PC-3 (cell line): ENCODE measurements around the gene CLEC2L. TPM values are rescaled to one million over a fixed set of nuclear protein-coding genes. Genes with fewer than 3 reads are reported as not detected.

Experiments used
- ATAC-seq: fragments of 200-7000 bp; cut with Tn5 transposase; 2 replicates; pipeline ENCODE4 v1.9.1; 2020; ENCODE audit warnings: mild to moderate bottlenecking, moderate library complexity
- BruUV-seq: library from RNA; stranded (reverse); fragments of 400-500 nt; replicated peaks from 2 replicates; lab custom pipeline; 2021; lab: Mats Ljungman, UMichigan
- CTCF ChIA-PET: fragments of 300-600 bp; sonication (Branson Sonifier 250); formaldehyde crosslinking; loops from one replicate; lab custom pipeline; 2022; ENCODE audit warnings: antibody characterized with exemption; lab: Charles Lee
- POLR2A ChIA-PET: fragments of 300-600 bp; sonication (Branson Sonifier 250); formaldehyde crosslinking; loops from one replicate; lab custom pipeline; 2022; ENCODE audit warnings: antibody characterized with exemption; ENCODE audit not compliant: unreplicated experiment; lab: Charles Lee
- DNase-seq: peaks from one replicate; pipeline ENCODE4 v3.0.0-alpha.2; 2015
- H2AFZ ChIP-seq: fragments of 300-600 bp; sonication (generic); 2 replicates; pipeline ENCODE4 v1.6.0; 2016; ENCODE audit warnings: antibody characterized with exemption, low read length
- H3F3A ChIP-seq: fragments of 300-600 bp; sonication (generic); one replicate; pipeline ENCODE4 v1.6.0; 2017; ENCODE audit warnings: antibody characterized with exemption, low read length, control low read depth, mild to moderate bottlenecking; ENCODE audit not compliant: unreplicated experiment
- H3K27ac ChIP-seq: fragments of 300-600 bp; sonication (generic); 2 replicates; pipeline ENCODE4 v1.5.1; 2016; ENCODE audit warnings: mild to moderate bottlenecking, low read length
- H3K27me3 ChIP-seq: fragments of 300-600 bp; sonication (generic); 2 replicates; pipeline ENCODE4 v1.6.1; 2016; ENCODE audit warnings: low read length, mixed read lengths
- H3K36me3 ChIP-seq: fragments of 300-600 bp; sonication (generic); 2 replicates; pipeline ENCODE4 v1.6.1; 2016; ENCODE audit warnings: low read depth, mixed run types, low read length, mixed read lengths
- H3K4me1 ChIP-seq: fragments of 300-600 bp; sonication (generic); 2 replicates; pipeline ENCODE4 v1.5.1; 2016; ENCODE audit warnings: low read length; ENCODE audit not compliant: insufficient read depth
- H3K4me2 ChIP-seq: fragments of 300-600 bp; sonication (generic); 2 replicates; pipeline ENCODE4 v1.6.0; 2016; ENCODE audit warnings: low read length
- H3K4me3 ChIP-seq: fragments of 300-600 bp; sonication (generic); 2 replicates; pipeline ENCODE4 v1.5.1; 2016; ENCODE audit warnings: mild to moderate bottlenecking, low read length, mixed read lengths
- H3K79me2 ChIP-seq: fragments of 300-600 bp; sonication (generic); 2 replicates; pipeline ENCODE4 v1.6.1; 2017; ENCODE audit warnings: low read length, mixed read lengths
- H3K9ac ChIP-seq: fragments of 300-600 bp; sonication (generic); 2 replicates; pipeline ENCODE4 v1.6.0; 2016; ENCODE audit warnings: mild to moderate bottlenecking, low read length
- H3K9me2 ChIP-seq: fragments of 300-600 bp; sonication (generic); replicated peaks from 2 replicates; pipeline ENCODE4 v1.6.1; 2016; ENCODE audit warnings: mixed run types, low read length, mixed read lengths
- H3K9me3 ChIP-seq: fragments of 300-600 bp; sonication (generic); 2 replicates; pipeline ENCODE4 v1.6.1; 2016; ENCODE audit warnings: low read length, mixed read lengths
- H4K20me1 ChIP-seq: fragments of 300-600 bp; sonication (generic); 2 replicates; pipeline ENCODE4 v1.6.1; 2016; ENCODE audit warnings: low read length, mixed read lengths
- CTCF ChIP-seq: fragments of 300-600 bp; sonication (generic); conservative IDR thresholded peaks from 2 replicates; pipeline ENCODE4 v1.5.1; 2017; ENCODE audit warnings: antibody characterized with exemption, low read depth, mild to moderate bottlenecking, low read length
- EZH2 ChIP-seq: fragments of 300-600 bp; sonication (generic); IDR thresholded peaks from one replicate; pipeline ENCODE4 v1.6.1; 2017; ENCODE audit warnings: antibody characterized with exemption, mild to moderate bottlenecking, low read length; ENCODE audit not compliant: unreplicated experiment
- EZH2phosphoT487 ChIP-seq: fragments of 300-600 bp; sonication (generic); IDR thresholded peaks from 2 replicates; pipeline ENCODE4 v1.6.1; 2018; ENCODE audit warnings: mild to moderate bottlenecking, antibody characterized with exemption, low read length, borderline replicate concordance
- intact Hi-C: fragments of 100-400 bp; cut with micrococcal nuclease; formaldehyde crosslinking; loops from 2 replicates; pipeline ENCODE4 v1.9.0; 2023
- total RNA-seq: library from RNA; depleted of rRNA; stranded (reverse); fragments of >200 nt; gene quantifications from 2 replicates; pipeline ENCODE4 v1.2.3, GENCODE V29; 2014

CLEC2L gene
- total RNA-seq, 1 experiment from 2014 or later = not detected

GRCh38 chr7:139563856-139564255 lies 40.4 kb downstream of the CLEC2L start:
- BruUV-seq = no TSS peak
- no peaks in the 10 kb centered on the region for H3K27me3 ChIP-seq
- no peak overlapping the region for H3K27ac ChIP-seq
- no peak overlapping the region for H3K9ac ChIP-seq
- ATAC-seq (no peak), DNase-seq (no peak)
- POLR2A ChIA-PET = no interaction called here
- H3F3A ChIP-seq = no peaks in the 10 kb centered on the region
- peaks cover 17% of the 10 kb centered on the region; the same call in 1 of the 2 replicates for H3K36me3 ChIP-seq
- TF ChIP-seq EZH2phosphoT487 (no peak), CTCF (no peak), EZH2 (no peak)
- no peaks in the 10 kb centered on the region for H3K9me2 ChIP-seq
- H2AFZ ChIP-seq = no peak overlapping the region
- H3K9me3 ChIP-seq = no peaks in the 10 kb centered on the region
- H3K4me1 ChIP-seq = no peaks in the 10 kb centered on the region
- CTCF ChIA-PET = no interaction called here
- no peak overlapping the region for H3K4me3 ChIP-seq
- H3K79me2 ChIP-seq = no peaks in the 10 kb centered on the region
- intact Hi-C loops = no loop called here
- no peak overlapping the region for H3K4me2 ChIP-seq
- H4K20me1 ChIP-seq = 0 out of 2 replicates have a peak, but pooled peaks cover 4% of the 10 kb centered on the region

- Histone ChIP-seq H3K4me2 (no peak overlapping the region), H3K36me3 (peaks cover 17% of the 10 kb centered on the region; the same call in 1 of the 2 replicates), H3K9me3 (no peaks in the 10 kb centered on the region), H2AFZ (no peak overlapping the region), H3F3A (no peaks in the 10 kb centered on the region), H3K9me2 (no peaks in the 10 kb centered on the region), H3K9ac (no peak overlapping the region), H3K4me1 (no peaks in the 10 kb centered on the region), H3K27ac (no peak overlapping the region), H3K27me3 (no peaks in the 10 kb centered on the region), H3K79me2 (no peaks in the 10 kb centered on the region), H4K20me1 (0 out of 2 replicates have a peak, but pooled peaks cover 4% of the 10 kb centered on the region), H3K4me3 (no peak overlapping the region)
- no TSS peak for BruUV-seq
- ChIA-PET POLR2A (no interaction called here), CTCF (no interaction called here)
- no peak for DNase-seq
- ATAC-seq = no peak
- TF ChIP-seq CTCF (no peak), EZH2phosphoT487 (no peak), EZH2 (no peak)
- intact Hi-C loops = no loop called here
These were observed 42.6 kb downstream of the CLEC2L start for GRCh38 chr7:139566075-139566474.

- H2AFZ ChIP-seq = no peak overlapping the region
- H3K9me2 ChIP-seq = no peaks in the 10 kb centered on the region
- ATAC-seq (no peak), DNase-seq (no peak)
- H3F3A ChIP-seq = no peaks in the 10 kb centered on the region
- peaks cover 17% of the 10 kb centered on the region; the same call in 1 of the 2 replicates for H3K36me3 ChIP-seq
- H3K4me1 ChIP-seq = no peaks in the 10 kb centered on the region
- no peak overlapping the region for H3K4me3 ChIP-seq
- ChIA-PET POLR2A (no interaction called here), CTCF (interaction anchor here (0.5 kb wide), 1 partner anchor 129 kb away, joined by 4 read pairs; no protein-coding TSS in a partner anchor)
- TF ChIP-seq EZH2phosphoT487 = no peak
- no peak for TF ChIP-seq EZH2
- TF ChIP-seq CTCF = no peak
- H3K9ac ChIP-seq = no peak overlapping the region
- H4K20me1 ChIP-seq = 0 out of 2 replicates have a peak, but pooled peaks cover 4% of the 10 kb centered on the region
- H3K79me2 ChIP-seq = no peaks in the 10 kb centered on the region
- BruUV-seq = no TSS peak
- intact Hi-C loops = no loop called here
- H3K4me2 ChIP-seq = no peak overlapping the region
- no peaks in the 10 kb centered on the region for H3K27me3 ChIP-seq
- H3K9me3 ChIP-seq = no peaks in the 10 kb centered on the region
- H3K27ac ChIP-seq = no peak overlapping the region
These were observed 43.5 kb downstream of the CLEC2L start for GRCh38 chr7:139566736-139567646.
